ENCODE measurements around the gene EPHA8.

- TF ChIP-seq EZH2 (IDR thresholded peaks at IDR 0.05; ENCODE audit: low read depth), result no peak
- no peak for TF ChIP-seq CTCF (conservative IDR thresholded peaks at IDR 0.05)
These were observed 29.9 kb upstream of the EPHA8 start for GRCh38 chr1:22533244-22533895.
